22Rv1 (cell line): ENCODE results near the gene CLDN17.

ENCODE experiments used
- H3K27ac ChIP-seq: fragments of 450-650 bp; 2 replicates; pipeline ENCODE4 v1.5.1; 2017
- ZFX ChIP-seq: fragments of 450-650 bp; IDR thresholded peaks from 2 replicates; pipeline ENCODE4 v1.6.1; 2017; ENCODE audit warnings: antibody characterized with exemption, borderline replicate concordance
- TF ChIP-seq, protein P1 (sequence below): fragments of 450-650 bp; IDR thresholded peaks from 2 replicates; pipeline ENCODE4 v1.5.1; 2017; ENCODE audit warnings: mild to moderate bottlenecking

The CLDN17 gene

GRCh38 chr21:30164796-30165195, 1.8 kb downstream of the CLDN17 start:
- no peak for TF ChIP-seq ZFX
- TF ChIP-seq, protein P1, sequence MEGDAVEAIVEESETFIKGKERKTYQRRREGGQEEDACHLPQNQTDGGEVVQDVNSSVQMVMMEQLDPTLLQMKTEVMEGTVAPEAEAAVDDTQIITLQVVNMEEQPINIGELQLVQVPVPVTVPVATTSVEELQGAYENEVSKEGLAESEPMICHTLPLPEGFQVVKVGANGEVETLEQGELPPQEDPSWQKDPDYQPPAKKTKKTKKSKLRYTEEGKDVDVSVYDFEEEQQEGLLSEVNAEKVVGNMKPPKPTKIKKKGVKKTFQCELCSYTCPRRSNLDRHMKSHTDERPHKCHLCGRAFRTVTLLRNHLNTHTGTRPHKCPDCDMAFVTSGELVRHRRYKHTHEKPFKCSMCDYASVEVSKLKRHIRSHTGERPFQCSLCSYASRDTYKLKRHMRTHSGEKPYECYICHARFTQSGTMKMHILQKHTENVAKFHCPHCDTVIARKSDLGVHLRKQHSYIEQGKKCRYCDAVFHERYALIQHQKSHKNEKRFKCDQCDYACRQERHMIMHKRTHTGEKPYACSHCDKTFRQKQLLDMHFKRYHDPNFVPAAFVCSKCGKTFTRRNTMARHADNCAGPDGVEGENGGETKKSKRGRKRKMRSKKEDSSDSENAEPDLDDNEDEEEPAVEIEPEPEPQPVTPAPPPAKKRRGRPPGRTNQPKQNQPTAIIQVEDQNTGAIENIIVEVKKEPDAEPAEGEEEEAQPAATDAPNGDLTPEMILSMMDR = no peak
- no peak overlapping the region for H3K27ac ChIP-seq

GRCh38 chr21:30153697-30154340, 12.8 kb downstream of the CLDN17 start:
- TF ChIP-seq ZFX = no peak
- TF ChIP-seq, protein P1 = no peak

DNA sequence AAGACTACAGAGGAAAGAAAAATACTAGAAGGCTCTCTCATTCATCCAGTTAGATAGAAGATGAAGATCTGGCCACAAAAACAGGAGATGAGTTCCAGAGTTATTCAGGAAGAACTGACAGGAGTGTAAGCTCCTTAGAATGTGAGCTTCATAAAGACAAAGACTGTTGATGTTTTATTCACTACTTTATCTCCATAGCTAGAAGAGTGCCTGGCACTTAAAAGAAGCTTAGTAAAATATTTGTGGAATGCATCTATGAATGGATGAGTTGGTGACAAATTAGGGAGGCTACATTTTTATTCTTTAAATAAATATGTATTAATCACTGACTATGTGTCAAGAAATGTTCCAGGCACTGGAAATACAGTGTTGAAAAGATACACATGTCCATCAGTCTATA, 13.8 kb downstream of the CLDN17 start:
- no peak overlapping the region for H3K27ac ChIP-seq
- TF ChIP-seq ZFX = no peak
- TF ChIP-seq, protein P1 = no peak

More at GRCh38 chr21:30153697-30154340, 12.8 kb downstream of the CLDN17 start:
- H3K27ac ChIP-seq = no peak overlapping the region

DNA sequence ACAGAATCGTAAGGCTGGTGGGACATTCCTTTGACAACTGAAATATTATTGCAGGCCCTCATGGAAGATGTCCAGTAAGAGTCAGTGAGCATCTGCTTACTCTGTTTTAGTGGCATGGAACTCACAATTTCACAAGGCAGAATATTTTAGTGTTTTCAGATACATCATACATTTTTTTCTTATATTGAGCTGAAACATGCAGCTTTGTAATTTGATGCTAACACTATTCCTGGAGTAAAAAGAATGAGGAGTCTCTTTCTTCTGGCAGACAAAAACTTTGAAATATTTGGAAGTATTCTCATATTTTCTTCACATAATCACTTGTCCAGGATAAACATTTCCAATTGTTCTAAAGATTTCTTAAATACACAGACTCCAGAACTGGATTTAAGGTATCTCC, 17.7 kb downstream of the CLDN17 start:
- TF ChIP-seq, protein P1 = no peak
- no peak for TF ChIP-seq ZFX
- no peak overlapping the region for H3K27ac ChIP-seq

GRCh38 chr21:30146558-30147282, 19.9 kb downstream of the CLDN17 start:
- no peak for TF ChIP-seq ZFX
- TF ChIP-seq, protein P1 = no peak
- H3K27ac ChIP-seq = peak overlapping the region; percentile 49

GRCh38 chr21:30138483-30138882, 28.1 kb downstream of the CLDN17 start:
- no peak overlapping the region for H3K27ac ChIP-seq
- TF ChIP-seq, protein P1 = no peak
- TF ChIP-seq ZFX = no peak

- TF ChIP-seq, protein P1 = no peak
- TF ChIP-seq ZFX = no peak
These were observed 37.4 kb downstream of the CLDN17 start for GRCh38 chr21:30129246-30129645.

More at GRCh38 chr21:30129246-30129645, 37.4 kb downstream of the CLDN17 start:
- no peak overlapping the region for H3K27ac ChIP-seq
